ENCODE results near the gene SYNC. TPM values are rescaled to one million over a fixed set of nuclear protein-coding genes. Genes with fewer than 3 reads are reported as not detected.
"Not testable (repeated sequence)": the region's sequence is repeated elsewhere in the genome, so short reads cannot be mapped to it uniquely, and the experiment has no call there.

Gene SYNC
- total RNA-seq, 1 donor from 2014 or later: 9.1 TPM

GRCh38 chr1:32651461-32652073 lies 51.0 kb downstream of the SYNC start:
- intact Hi-C loops (cut with DNase I): no loop called here
- peak; percentile 2 for ATAC-seq

GRCh38 chr1:32650752-32651460 lies 51.7 kb downstream of the SYNC start, which contains the start of gene RBBP4:
RBBP4 (plus strand) TSS chr1:32651208; CDS start chr1:32651307, 99 bp downstream.
- DNase-seq (ENCODE audit: low spot score) (peak; percentile 99), ATAC-seq (peak; percentile 98)
- intact Hi-C loops (cut with DNase I): no loop called here

More at GRCh38 chr1:32651461-32652073, 51.0 kb downstream of the SYNC start:
- no peak for DNase-seq (ENCODE audit: low spot score)

GRCh38 chr1:32650248-32650751 lies 52.3 kb downstream of the SYNC start, which contains the start of gene ZBTB8OS:
ZBTB8OS (minus strand) TSS chr1:32650550; CDS start chr1:32650529, 21 bp downstream.
- DNase-seq (ENCODE audit: low spot score) (peak; percentile 95), ATAC-seq (peak; percentile 95)
- intact Hi-C loops (cut with DNase I): no loop called here

DNA sequence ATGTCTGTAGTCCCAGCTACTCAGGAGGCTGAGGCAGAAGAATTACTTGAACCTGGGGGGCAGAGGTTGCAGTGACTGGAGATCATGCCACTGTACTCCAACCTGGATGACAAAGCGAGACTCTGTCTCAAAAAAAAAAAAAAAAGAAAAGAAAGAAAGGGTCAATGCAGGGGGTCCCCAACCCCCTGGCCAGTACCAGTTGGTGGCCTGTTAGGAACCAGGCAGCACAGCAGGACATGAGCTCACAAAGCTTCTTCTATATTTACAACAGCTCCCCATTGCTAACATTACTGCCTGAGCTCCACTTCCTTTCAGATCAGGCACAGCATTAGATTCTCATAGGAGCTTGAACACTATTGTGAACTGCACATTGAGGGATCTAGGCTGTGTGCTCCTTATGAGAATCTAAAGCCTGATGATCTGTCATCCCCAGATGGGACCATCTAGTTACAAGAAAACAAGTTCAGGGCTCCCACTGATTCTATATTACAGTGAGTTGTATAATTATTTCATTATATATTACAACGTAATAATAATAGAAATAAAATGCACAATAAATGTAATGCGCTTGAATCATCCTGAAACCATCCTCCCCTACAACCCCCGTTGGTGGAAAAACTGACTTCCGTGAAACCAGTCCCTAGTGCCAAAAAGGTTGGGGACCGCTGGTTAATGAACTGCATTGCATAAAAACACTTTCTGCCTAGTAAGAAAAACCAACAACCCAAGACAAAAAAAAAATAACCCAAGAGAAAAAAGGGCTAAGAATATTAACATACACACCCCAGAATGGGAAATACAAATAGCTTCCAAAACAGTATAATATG lies 55.0 kb downstream of the SYNC start:
- intact Hi-C loops (cut with DNase I): no loop called here
- no peak for DNase-seq (ENCODE audit: low spot score)
- no peak for ATAC-seq

DNA sequence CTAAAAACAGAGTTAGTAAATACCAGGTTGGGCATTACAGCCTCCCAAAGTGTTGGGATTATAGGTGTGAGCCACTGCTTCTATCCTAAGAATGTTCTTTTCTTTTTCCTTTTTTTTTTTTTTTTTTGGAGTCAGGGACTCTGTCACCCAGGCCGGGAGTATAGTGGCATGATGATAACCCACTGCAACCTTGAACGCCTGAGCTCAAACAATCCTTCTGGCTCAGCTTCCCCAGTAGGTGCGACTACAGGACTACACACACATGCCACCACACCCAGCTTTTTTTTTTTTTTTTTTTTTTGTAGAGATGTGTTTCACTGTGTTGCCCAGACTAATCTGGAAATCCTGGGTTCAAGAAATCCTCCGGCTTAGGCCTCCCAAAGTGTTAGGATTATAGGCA lies 58.1 kb downstream of the SYNC start:
- ATAC-seq: no peak
- DNase-seq (ENCODE audit: low spot score): no peak
- intact Hi-C loops (cut with DNase I): no loop called here

- ATAC-seq; DNase-seq (ENCODE audit: low spot score); intact Hi-C loops (cut with DNase I): not testable (repeated sequence)
Observed at GRCh38 chr1:32642292-32642827, 60.2 kb downstream of the SYNC start.

- intact Hi-C loops (cut with DNase I): no loop called here
- no peak for DNase-seq (ENCODE audit: low spot score)
- ATAC-seq: no peak
Observed at GRCh38 chr1:32639489-32640075, 63.0 kb downstream of the SYNC start.

DNA sequence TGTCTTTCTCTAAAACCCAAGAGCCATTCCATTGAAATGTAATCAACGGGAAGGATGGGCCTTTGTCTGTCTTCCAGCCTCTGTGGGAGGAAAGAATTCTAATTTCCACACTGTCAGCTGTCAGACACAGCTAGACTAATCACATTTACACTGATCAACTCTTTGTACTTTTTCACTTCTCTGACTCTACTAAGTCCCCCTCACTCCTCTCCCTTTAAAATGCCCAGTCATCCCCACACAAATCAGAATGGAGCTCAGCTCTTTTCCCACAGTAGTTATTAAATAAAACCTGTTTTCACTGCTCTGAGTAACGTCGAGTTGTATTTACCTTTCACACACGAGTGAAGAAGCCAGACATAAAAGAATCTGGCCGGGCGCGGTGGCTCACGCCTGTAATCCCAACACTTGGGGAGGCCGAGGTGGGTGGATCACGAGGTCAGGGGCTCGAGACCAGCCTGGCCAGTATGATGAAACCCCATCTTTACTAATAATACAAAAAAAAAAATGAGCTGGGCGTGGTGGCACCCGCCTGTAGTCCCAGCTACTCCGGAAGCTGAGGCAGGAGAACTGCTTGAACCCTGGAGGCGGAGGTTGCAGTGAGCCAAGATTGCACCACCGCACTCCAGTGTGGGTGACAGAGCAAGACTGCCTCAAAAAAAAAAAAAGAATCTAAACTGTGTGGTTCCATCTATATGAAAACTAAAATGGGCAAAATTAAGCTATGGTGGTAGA lies 65.5 kb downstream of the SYNC start:
- ATAC-seq: no peak
- intact Hi-C loops (cut with DNase I): no loop called here

GRCh38 chr1:32635508-32636277 lies 66.9 kb downstream of the SYNC start:
- ATAC-seq: no peak
- DNase-seq (ENCODE audit: low spot score): no peak
- intact Hi-C loops (cut with DNase I): no loop called here

More for the DNA sequence above, 65.5 kb downstream of the SYNC start:
- no peak for DNase-seq (ENCODE audit: low spot score)

DNA sequence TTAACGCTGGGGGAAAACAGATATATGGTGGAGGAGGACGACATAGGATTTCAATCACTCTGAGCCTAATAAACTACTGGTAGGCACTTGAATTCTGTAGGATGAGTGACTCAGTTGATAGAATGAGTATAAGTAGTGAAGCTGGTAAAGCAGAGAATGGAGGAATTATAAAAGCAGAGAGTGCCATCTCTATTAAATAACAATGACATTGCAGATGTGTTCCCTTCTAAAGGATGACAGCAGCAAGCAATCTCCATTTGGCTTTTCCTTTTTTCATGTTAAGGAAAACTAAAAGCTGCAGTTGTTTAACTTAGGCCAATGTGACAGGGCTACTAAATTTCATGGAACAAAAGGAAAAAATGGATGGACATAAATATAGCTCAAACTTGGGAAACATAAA lies 69.7 kb downstream of the SYNC start:
- DNase-seq (ENCODE audit: low spot score) (no peak), ATAC-seq (no peak)

GRCh38 chr1:32630173-32630572 lies 72.4 kb downstream of the SYNC start:
- DNase-seq (ENCODE audit: low spot score); intact Hi-C loops (cut with DNase I); ATAC-seq: not testable (repeated sequence)

More for the DNA sequence above, 69.7 kb downstream of the SYNC start:
- intact Hi-C loops (cut with DNase I): no loop called here

Other genes starting within 250 kb of the SYNC start
- gene ZBTB8B, start 237.7 kb downstream of the SYNC start, total RNA-seq: 0.04 TPM
- 8.9 TPM for gene ZBTB8A, start 163.3 kb downstream of the SYNC start, total RNA-seq
- 39.9 TPM for gene ZBTB8OS, start 52.2 kb downstream of the SYNC start, total RNA-seq
- gene RBBP4, start 51.6 kb downstream of the SYNC start, total RNA-seq: 125 TPM
- 46.8 TPM for gene YARS1, start 114.6 kb upstream of the SYNC start, total RNA-seq
- gene S100PBP, start 114.9 kb upstream of the SYNC start, total RNA-seq: 59.8 TPM
- gene FNDC5, start 168.1 kb upstream of the SYNC start, total RNA-seq: 1.6 TPM
- 0.27 TPM for gene HPCA, start 183.7 kb upstream of the SYNC start, total RNA-seq
- gene TMEM54, start 198.6 kb upstream of the SYNC start, total RNA-seq: 12.3 TPM

All from sciatic nerve (tissue), 2 donors.